Stimulated activated CD4-positive, alpha-beta T cell treated with anti-CD3 and anti-CD28 coated beads, TNF-alpha, amount 100 ng/mL, for 1 hour (primary cell): ENCODE data around the gene BTBD7.

Experiments used
- DNase-seq, 3 donors: peaks; one replicate each; pipeline ENCODE4 v3.0.0-alpha.2; 2020; ENCODE audit warnings: low read depth in 3 of 3, low spot score in 1 of 3

Gene BTBD7

GRCh38 chr14:93302688-93303581 is 29.9 kb downstream of the BTBD7 start:
- no peak for DNase-seq

GRCh38 chr14:93301821-93302447 is 30.9 kb downstream of the BTBD7 start:
- no peak for DNase-seq

GRCh38 chr14:93299866-93300265 is 33.0 kb downstream of the BTBD7 start:
- DNase-seq = no peak

- DNase-seq = no peak
Observed at GRCh38 chr14:93299416-93299815, 33.4 kb downstream of the BTBD7 start.

GRCh38 chr14:93295541-93296220 is 37.2 kb downstream of the BTBD7 start:
- no peak for DNase-seq

GRCh38 chr14:93286212-93286890 is 46.5 kb downstream of the BTBD7 start:
- DNase-seq = no peak

- DNase-seq = no peak
Observed at GRCh38 chr14:93285044-93285443, 47.8 kb downstream of the BTBD7 start.

GRCh38 chr14:93281937-93282336 is 50.9 kb downstream of the BTBD7 start:
- DNase-seq = no peak

GRCh38 chr14:93280743-93281142 is 52.1 kb downstream of the BTBD7 start:
- no peak for DNase-seq

- no peak for DNase-seq
Observed at GRCh38 chr14:93276031-93276716, 56.7 kb downstream of the BTBD7 start.

GRCh38 chr14:93274055-93274806 is 58.6 kb downstream of the BTBD7 start:
- no peak for DNase-seq

GRCh38 chr14:93271111-93271510 is 61.7 kb downstream of the BTBD7 start:
- no peak for DNase-seq

- DNase-seq = no peak
Observed at GRCh38 chr14:93269341-93270068, 63.3 kb downstream of the BTBD7 start.

GRCh38 chr14:93268406-93268805 is 64.4 kb downstream of the BTBD7 start:
- no peak for DNase-seq

- no peak for DNase-seq
Observed at GRCh38 chr14:93267149-93267711, 65.6 kb downstream of the BTBD7 start.

GRCh38 chr14:93266127-93266526 is 66.7 kb downstream of the BTBD7 start:
- no peak for DNase-seq

- DNase-seq = no peak
Observed at GRCh38 chr14:93263416-93263815, 69.4 kb downstream of the BTBD7 start.

GRCh38 chr14:93262446-93262845 is 70.4 kb downstream of the BTBD7 start:
- no peak for DNase-seq
